GM18505 (cell line): ENCODE data around the gene HRCT1.
"Not testable (repeated sequence)": the region's sequence is repeated elsewhere in the genome, so short reads cannot be mapped to it uniquely, and the experiment has no call there.

Experiments
- ATAC-seq: cut with Tn5 transposase; IDR thresholded peaks from one replicate; pipeline ENCODE4 v1.9.1; 2021; ENCODE audit not compliant: unreplicated experiment
- POLR2A ChIP-seq: IDR thresholded peaks from 4 replicates; pipeline ENCODE4 v1.6.1; 2011; ENCODE audit warnings: borderline replicate concordance; ENCODE audit not compliant: insufficient read depth, insufficient read length; ENCODE audit errors: extremely low read depth

HRCT1 gene

GRCh38 chr9:35905051-35905781, 786 bp upstream of the HRCT1 start:
- ATAC-seq: no peak

GRCh38 chr9:35906923-35907699, 1.1 kb downstream of the HRCT1 start:
- ATAC-seq: no peak

More at GRCh38 chr9:35905051-35905781, 786 bp upstream of the HRCT1 start:
- no peak for TF ChIP-seq POLR2A

GRCh38 chr9:35907711-35908503, 1.9 kb downstream of the HRCT1 start:
- no peak for ATAC-seq
- TF ChIP-seq POLR2A: no peak

More at GRCh38 chr9:35906923-35907699, 1.1 kb downstream of the HRCT1 start:
- TF ChIP-seq POLR2A: no peak

- no peak for ATAC-seq
- no peak for TF ChIP-seq POLR2A
Observed at GRCh38 chr9:35908504-35909125, 2.6 kb downstream of the HRCT1 start.

GRCh38 chr9:35909274-35909673, 3.3 kb downstream of the HRCT1 start, which contains the start of gene SPAAR:
TSS of gene SPAAR (plus strand) at chr9:35909490. CDS start at chr9:35910464, 974 bp downstream.
- no peak for ATAC-seq
- TF ChIP-seq POLR2A: no peak

- ATAC-seq: no peak
- no peak for TF ChIP-seq POLR2A
Observed at GRCh38 chr9:35909687-35910612, 3.9 kb downstream of the HRCT1 start.

GRCh38 chr9:35910613-35911359, 4.8 kb downstream of the HRCT1 start:
- ATAC-seq: no peak
- TF ChIP-seq POLR2A: no peak

GRCh38 chr9:35911690-35912089, 5.7 kb downstream of the HRCT1 start:
- no peak for ATAC-seq
- TF ChIP-seq POLR2A: no peak

GRCh38 chr9:35912791-35913400, 6.9 kb downstream of the HRCT1 start:
- ATAC-seq: no peak
- no peak for TF ChIP-seq POLR2A

GRCh38 chr9:35913429-35913828, 7.4 kb downstream of the HRCT1 start:
- ATAC-seq: not testable (repeated sequence)

GRCh38 chr9:35914301-35914807, 8.4 kb downstream of the HRCT1 start:
- TF ChIP-seq POLR2A: no peak
- no peak for ATAC-seq

GRCh38 chr9:35915681-35916294, 9.8 kb downstream of the HRCT1 start:
- no peak for ATAC-seq
- no peak for TF ChIP-seq POLR2A
